Panc1 (cell line): ENCODE measurements around the gene PHLPP1. TPM values are rescaled to one million over a fixed set of nuclear protein-coding genes. Genes with fewer than 3 reads are reported as not detected.

Source experiments
- ATAC-seq: fragments of 200-7000 bp; cut with Tn5 transposase; 2 replicates; pipeline ENCODE4 v1.9.1; 2020; ENCODE audit warnings: mild to moderate bottlenecking, moderate library complexity
- BruUV-seq: library from RNA; stranded (reverse); fragments of 400-500 nt; replicated peaks from 2 replicates; lab custom pipeline; 2021; lab: Mats Ljungman, UMichigan
- CTCF ChIA-PET: fragments of 300-600 bp; sonication (Branson Sonifier 250); formaldehyde crosslinking; loops from one replicate; lab custom pipeline; 2022; ENCODE audit warnings: antibody characterized with exemption; lab: Charles Lee
- POLR2A ChIA-PET: fragments of 300-600 bp; sonication (Branson Sonifier 250); formaldehyde crosslinking; loops from one replicate; lab custom pipeline; 2022; ENCODE audit warnings: antibody characterized with exemption; lab: Charles Lee
- DNase-seq: peaks from one replicate; pipeline ENCODE4 v3.0.0-alpha.2; 2010; ENCODE audit warnings: low read depth, low spot score
- H3K27ac ChIP-seq: 2 replicates; pipeline ENCODE4 v1.5.1; 2011; ENCODE audit warnings: mild to moderate bottlenecking, low read length, inconsistent platforms
- H3K27me3 ChIP-seq: fragments of 200-500 bp; sonication (Bioruptor generic); 2 replicates; pipeline ENCODE4 v1.6.0; 2014; ENCODE audit warnings: low read length, inconsistent platforms; ENCODE audit not compliant: control insufficient read depth, insufficient read depth
- H3K36me3 ChIP-seq: fragments of 200-500 bp; sonication (Bioruptor generic); 2 replicates; pipeline ENCODE4 v1.5.1; 2014; ENCODE audit warnings: inconsistent platforms, mild to moderate bottlenecking, low read length, moderate library complexity; ENCODE audit not compliant: control insufficient read depth, insufficient read depth
- H3K4me1 ChIP-seq: 2 replicates; pipeline ENCODE4 v1.5.1; 2011; ENCODE audit warnings: inconsistent platforms, mild to moderate bottlenecking, low read length, moderate library complexity; ENCODE audit not compliant: control insufficient read depth, insufficient read depth
- H3K4me3 ChIP-seq, 2 experiments: 2 replicates each; pipeline ENCODE4 v1.5.1; 2011 to 2012; ENCODE audit warnings: low read depth in 2 of 2, low read length in 2 of 2, mild to moderate bottlenecking in 2 of 2, inconsistent platforms in 1 of 2, moderate library complexity in 1 of 2
- H3K9me3 ChIP-seq: fragments of 200-500 bp; sonication (Bioruptor generic); 2 replicates; pipeline ENCODE4 v1.5.1; 2014; ENCODE audit warnings: low read depth, mild to moderate bottlenecking, inconsistent platforms, low read length, moderate library complexity; ENCODE audit not compliant: control insufficient read depth, insufficient read depth
- POLR2AphosphoS5 ChIP-seq: IDR thresholded peaks from 2 replicates; pipeline ENCODE4 v1.6.1; 2012; ENCODE audit warnings: mild to moderate bottlenecking, low read depth, low read length, moderate library complexity
- SIN3A ChIP-seq: IDR thresholded peaks from 2 replicates; pipeline ENCODE4 v1.6.1; 2012; ENCODE audit warnings: low read depth, mild to moderate bottlenecking, low read length, moderate library complexity, borderline replicate concordance; ENCODE audit not compliant: insufficient read depth
- TCF7L2 ChIP-seq: IDR thresholded peaks from 2 replicates; pipeline ENCODE4 v1.6.1; 2011; ENCODE audit warnings: mild to moderate bottlenecking, low read depth, low read length, inconsistent platforms
- in situ Hi-C: cut with HindIII; loops from 2 replicates; pipeline ENCODE4 v1.10.0; 2016; ENCODE audit warnings: low sequenced_read_pairs, low pct_unique_long_range_greater_than_20kb
- intact Hi-C: fragments of 100-400 bp; cut with micrococcal nuclease; formaldehyde crosslinking; loops from one replicate; pipeline ENCODE4 v1.10.0; 2022; ENCODE audit not compliant: unreplicated experiment
- total RNA-seq: library from RNA; stranded (reverse); gene quantifications from one replicate; pipeline ENCODE4 v1.2.1, GENCODE V29; 2021; ENCODE audit not compliant: unreplicated experiment
- TF ChIP-seq, protein P1 (sequence below): fragments of 450-650 bp; IDR thresholded peaks from 2 replicates; pipeline ENCODE4 v1.5.1; 2017; ENCODE audit warnings: mild to moderate bottlenecking
- TF ChIP-seq, protein P2 (sequence below), 2 experiments: IDR thresholded peaks; 2 replicates each; pipeline ENCODE4 v1.6.1; 2011 to 2012; ENCODE audit warnings: low read depth in 2 of 2, control low read depth in 1 of 2, low read length in 1 of 2, mild to moderate bottlenecking in 1 of 2, moderate library complexity in 1 of 2; ENCODE audit not compliant: insufficient read depth in 1 of 2

Gene PHLPP1
- total RNA-seq, 1 experiment from 2014 or later = 6.3 TPM

DNA sequence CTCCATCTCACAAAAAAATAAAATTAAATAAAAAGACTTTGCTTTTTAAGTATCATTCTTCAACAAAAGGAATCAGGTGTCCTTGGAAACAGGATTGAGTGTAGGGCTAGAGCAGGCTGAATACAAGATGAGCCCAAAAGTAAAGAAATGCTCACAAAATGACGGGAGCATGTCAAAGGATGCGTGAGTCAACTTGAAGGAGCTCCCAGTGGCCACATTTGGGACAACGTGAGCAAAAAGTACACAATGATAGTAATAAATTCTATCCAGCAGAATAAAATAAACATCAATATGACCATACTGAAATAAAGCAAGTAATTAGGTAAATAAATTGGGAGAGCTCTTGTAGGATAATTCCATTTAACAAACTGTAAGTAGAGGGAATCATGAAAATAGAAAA lies 220.7 kb downstream of the PHLPP1 start:
- CTCF ChIA-PET = no interaction called here
- H3K4me1 ChIP-seq = no peaks in the 10 kb centered on the region
- in situ Hi-C loops = no loop called here

DNA sequence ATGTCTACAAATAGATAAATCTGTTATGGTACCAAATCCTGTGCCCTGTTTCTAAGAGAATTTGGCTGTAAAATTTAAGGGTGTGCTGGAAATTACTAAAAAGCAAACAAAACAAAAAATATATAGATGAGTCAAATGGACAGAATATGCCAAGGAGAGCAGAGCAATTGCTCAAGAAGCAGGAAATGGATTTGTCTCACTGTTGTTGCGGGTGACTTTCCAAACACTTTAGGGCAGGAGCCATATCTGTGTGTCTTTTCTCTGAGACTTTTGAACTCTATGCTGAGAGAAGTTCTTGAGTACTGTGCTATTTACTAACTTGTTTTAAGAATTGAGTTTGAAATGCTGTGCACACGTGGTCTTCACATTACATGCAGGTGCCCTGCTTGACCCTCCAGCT lies 221.7 kb downstream of the PHLPP1 start:
- H3K36me3 ChIP-seq = no peaks in the 10 kb centered on the region
- BruUV-seq = no TSS peak
- DNase-seq (no peak), ATAC-seq (no peak)
- no peaks in the 10 kb centered on the region for H3K27me3 ChIP-seq
- POLR2A ChIA-PET = no interaction called here
- intact Hi-C loops = no loop called here
- no peaks in the 10 kb centered on the region for H3K4me1 ChIP-seq
- no peak overlapping the region for H3K4me3 ChIP-seq
- in situ Hi-C loops = no loop called here
- CTCF ChIA-PET = no interaction called here
- H3K9me3 ChIP-seq = no peaks in the 10 kb centered on the region
- H3K27ac ChIP-seq = no peak overlapping the region
- TF ChIP-seq SIN3A (no peak), TCF7L2 (no peak), POLR2AphosphoS5 (no peak)
- TF ChIP-seq, protein P1, sequence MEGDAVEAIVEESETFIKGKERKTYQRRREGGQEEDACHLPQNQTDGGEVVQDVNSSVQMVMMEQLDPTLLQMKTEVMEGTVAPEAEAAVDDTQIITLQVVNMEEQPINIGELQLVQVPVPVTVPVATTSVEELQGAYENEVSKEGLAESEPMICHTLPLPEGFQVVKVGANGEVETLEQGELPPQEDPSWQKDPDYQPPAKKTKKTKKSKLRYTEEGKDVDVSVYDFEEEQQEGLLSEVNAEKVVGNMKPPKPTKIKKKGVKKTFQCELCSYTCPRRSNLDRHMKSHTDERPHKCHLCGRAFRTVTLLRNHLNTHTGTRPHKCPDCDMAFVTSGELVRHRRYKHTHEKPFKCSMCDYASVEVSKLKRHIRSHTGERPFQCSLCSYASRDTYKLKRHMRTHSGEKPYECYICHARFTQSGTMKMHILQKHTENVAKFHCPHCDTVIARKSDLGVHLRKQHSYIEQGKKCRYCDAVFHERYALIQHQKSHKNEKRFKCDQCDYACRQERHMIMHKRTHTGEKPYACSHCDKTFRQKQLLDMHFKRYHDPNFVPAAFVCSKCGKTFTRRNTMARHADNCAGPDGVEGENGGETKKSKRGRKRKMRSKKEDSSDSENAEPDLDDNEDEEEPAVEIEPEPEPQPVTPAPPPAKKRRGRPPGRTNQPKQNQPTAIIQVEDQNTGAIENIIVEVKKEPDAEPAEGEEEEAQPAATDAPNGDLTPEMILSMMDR = no peak
- TF ChIP-seq, protein P2, sequence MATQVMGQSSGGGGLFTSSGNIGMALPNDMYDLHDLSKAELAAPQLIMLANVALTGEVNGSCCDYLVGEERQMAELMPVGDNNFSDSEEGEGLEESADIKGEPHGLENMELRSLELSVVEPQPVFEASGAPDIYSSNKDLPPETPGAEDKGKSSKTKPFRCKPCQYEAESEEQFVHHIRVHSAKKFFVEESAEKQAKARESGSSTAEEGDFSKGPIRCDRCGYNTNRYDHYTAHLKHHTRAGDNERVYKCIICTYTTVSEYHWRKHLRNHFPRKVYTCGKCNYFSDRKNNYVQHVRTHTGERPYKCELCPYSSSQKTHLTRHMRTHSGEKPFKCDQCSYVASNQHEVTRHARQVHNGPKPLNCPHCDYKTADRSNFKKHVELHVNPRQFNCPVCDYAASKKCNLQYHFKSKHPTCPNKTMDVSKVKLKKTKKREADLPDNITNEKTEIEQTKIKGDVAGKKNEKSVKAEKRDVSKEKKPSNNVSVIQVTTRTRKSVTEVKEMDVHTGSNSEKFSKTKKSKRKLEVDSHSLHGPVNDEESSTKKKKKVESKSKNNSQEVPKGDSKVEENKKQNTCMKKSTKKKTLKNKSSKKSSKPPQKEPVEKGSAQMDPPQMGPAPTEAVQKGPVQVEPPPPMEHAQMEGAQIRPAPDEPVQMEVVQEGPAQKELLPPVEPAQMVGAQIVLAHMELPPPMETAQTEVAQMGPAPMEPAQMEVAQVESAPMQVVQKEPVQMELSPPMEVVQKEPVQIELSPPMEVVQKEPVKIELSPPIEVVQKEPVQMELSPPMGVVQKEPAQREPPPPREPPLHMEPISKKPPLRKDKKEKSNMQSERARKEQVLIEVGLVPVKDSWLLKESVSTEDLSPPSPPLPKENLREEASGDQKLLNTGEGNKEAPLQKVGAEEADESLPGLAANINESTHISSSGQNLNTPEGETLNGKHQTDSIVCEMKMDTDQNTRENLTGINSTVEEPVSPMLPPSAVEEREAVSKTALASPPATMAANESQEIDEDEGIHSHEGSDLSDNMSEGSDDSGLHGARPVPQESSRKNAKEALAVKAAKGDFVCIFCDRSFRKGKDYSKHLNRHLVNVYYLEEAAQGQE (IDR thresholded peaks at IDR 0.05; ENCODE audit: insufficient read depth in 1 of 2, low read depth in 2 of 2, low read length in 1 of 2) = no peak

More for the DNA sequence above, 220.7 kb downstream of the PHLPP1 start:
- Histone ChIP-seq H3K36me3 (no peaks in the 10 kb centered on the region), H3K27me3 (no peaks in the 10 kb centered on the region), H3K27ac (no peak overlapping the region), H3K4me3 (no peak overlapping the region), H3K9me3 (no peaks in the 10 kb centered on the region)
- no peak for DNase-seq
- no peak for ATAC-seq
- POLR2A ChIA-PET = no interaction called here
- TF ChIP-seq TCF7L2 = no peak
- TF ChIP-seq, protein P1 = no peak
- TF ChIP-seq, protein P2 (IDR thresholded peaks at IDR 0.05; ENCODE audit: insufficient read depth in 1 of 2, low read depth in 2 of 2, low read length in 1 of 2) = no peak
- TF ChIP-seq POLR2AphosphoS5 = no peak
- no peak for TF ChIP-seq SIN3A
- intact Hi-C loops = no loop called here
- BruUV-seq = no TSS peak
